GM21786 (cell line): ENCODE results near the gene MAP3K9.
"Not testable (repeated sequence)": the region's sequence is repeated elsewhere in the genome, so short reads cannot be mapped to it uniquely, and the experiment has no call there.

ENCODE experiments used
- ATAC-seq: cut with Tn5 transposase; IDR thresholded peaks from one replicate; pipeline ENCODE4 v1.9.1; 2021; ENCODE audit not compliant: unreplicated experiment

MAP3K9 gene

GRCh38 chr14:70726651-70727375 lies 82.5 kb downstream of the MAP3K9 start:
- ATAC-seq: no peak

DNA sequence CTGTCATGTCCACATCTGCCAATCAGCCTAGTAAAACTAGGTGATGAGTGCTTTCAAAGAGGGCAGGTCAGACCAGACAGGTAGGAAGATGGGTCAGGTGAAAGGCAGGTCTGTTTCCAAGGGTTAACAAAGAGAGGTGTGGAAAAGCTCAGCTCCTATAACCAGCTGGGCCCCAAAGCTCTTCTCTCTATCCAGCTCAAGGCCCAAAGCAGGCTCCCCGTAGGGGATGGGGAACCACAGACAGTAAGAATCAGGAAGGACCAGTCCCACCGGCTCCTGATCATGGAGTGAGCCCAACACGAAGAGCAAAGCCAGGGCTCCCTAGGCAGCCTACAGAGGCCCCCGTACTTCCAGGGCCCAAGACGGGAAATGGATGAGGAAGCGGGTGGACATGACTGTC lies 84.4 kb downstream of the MAP3K9 start:
- no peak for ATAC-seq

DNA sequence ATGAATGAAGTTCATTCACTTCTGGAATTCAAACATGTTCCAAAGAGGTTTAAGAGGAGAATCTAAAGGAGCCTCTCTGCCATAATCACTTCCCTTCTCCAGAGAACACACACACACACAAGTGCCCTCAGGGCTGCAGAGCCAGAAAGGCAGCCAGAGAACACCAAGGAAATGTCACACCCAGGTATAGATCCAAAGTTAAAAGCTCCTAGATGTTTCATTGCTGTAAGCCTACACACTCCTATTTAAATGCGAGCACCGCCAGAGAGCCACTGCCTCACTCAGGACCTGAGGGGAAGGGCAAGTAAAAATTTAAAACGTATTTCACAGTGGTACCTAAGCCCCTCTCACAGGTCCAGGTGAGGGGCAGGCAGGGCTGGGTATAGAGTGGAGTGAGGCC lies 85.2 kb downstream of the MAP3K9 start:
- ATAC-seq: no peak

DNA sequence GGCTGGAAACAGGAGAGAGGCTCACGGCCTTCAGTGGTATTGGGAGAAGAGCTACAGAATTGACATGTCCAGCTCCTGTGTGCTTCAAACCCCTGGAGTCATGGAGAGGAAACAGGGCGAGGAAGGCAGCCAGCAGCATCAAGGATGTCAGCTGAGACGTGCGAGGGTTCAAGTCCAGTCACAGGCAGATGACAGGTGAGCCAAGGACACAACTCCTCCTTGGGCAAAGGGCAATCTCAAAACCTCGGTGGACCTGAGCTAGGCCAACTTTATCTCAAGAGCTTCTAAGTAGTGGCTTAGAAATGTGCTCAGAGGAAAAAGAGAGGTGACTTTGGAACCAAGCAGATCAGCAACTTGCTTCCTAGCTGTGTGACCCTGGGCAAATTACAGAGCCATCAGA lies 86.0 kb downstream of the MAP3K9 start:
- no peak for ATAC-seq

GRCh38 chr14:70722418-70722817 lies 86.9 kb downstream of the MAP3K9 start:
- no peak for ATAC-seq

- ATAC-seq: no peak
Observed at GRCh38 chr14:70721542-70721941, 87.8 kb downstream of the MAP3K9 start.

DNA sequence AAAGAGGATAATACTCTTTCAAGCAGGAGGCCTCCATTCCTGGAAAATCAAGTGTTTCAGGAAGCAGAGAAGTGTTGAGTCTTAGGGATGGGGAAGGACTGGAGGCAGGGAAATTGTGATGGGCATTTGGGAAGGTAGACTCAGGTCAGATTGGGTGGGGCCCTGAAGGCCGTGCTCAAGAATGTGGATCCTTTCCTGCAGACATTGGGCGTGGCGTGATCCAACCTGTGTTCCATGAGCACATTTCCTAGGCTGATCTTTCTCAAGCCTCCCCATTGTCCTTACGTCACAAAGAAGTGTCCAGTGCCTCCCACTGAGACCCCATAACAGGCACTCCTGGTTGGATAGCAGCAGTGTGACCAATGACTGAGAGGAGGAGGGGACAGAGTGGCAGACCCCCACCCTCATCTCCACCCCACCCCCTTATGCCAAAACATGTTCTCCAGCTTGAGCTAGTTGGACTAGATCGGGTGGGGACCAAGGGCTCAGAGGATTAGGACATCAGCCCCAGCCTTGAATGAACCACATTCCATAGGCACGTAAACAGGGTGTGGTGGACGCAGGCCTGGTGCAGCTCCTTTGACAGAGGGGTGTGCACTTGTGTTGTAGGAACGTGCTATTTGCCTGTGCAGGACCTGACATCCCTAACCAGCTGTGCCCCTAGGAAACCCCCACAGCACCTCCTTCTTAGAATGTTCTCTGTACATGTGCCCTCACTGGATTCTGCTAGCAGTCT lies 90.8 kb downstream of the MAP3K9 start:
- no peak for ATAC-seq

GRCh38 chr14:70716958-70717357 lies 92.4 kb downstream of the MAP3K9 start:
- no peak for ATAC-seq

GRCh38 chr14:70716483-70716882 lies 92.8 kb downstream of the MAP3K9 start:
- no peak for ATAC-seq

- no peak for ATAC-seq
Observed at GRCh38 chr14:70714055-70714550, 95.2 kb downstream of the MAP3K9 start.

DNA sequence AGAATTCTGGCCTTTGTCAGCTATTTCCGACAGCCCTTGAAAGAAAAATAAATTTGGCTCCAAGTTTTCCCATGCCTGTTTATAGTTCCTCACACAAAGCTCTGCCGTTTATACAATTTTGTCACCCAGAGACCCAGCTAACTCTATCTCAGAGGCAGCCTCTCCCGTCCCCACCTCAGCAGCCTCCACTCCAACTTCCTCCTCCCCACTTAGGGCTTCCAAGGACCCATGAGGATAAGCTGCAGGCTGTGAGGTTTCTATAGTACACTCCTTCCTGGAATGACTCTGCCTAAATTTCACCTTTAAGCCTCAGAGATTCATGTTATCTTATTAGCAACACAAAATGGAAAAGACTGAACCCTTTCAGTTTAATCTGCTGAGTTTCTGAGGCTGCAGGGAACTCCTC lies 95.8 kb downstream of the MAP3K9 start:
- ATAC-seq: no peak

GRCh38 chr14:70713096-70713495 lies 96.2 kb downstream of the MAP3K9 start:
- no peak for ATAC-seq

GRCh38 chr14:70711451-70711850 lies 97.9 kb downstream of the MAP3K9 start:
- no peak for ATAC-seq

GRCh38 chr14:70709726-70710382 lies 99.5 kb downstream of the MAP3K9 start:
- ATAC-seq: no peak

DNA sequence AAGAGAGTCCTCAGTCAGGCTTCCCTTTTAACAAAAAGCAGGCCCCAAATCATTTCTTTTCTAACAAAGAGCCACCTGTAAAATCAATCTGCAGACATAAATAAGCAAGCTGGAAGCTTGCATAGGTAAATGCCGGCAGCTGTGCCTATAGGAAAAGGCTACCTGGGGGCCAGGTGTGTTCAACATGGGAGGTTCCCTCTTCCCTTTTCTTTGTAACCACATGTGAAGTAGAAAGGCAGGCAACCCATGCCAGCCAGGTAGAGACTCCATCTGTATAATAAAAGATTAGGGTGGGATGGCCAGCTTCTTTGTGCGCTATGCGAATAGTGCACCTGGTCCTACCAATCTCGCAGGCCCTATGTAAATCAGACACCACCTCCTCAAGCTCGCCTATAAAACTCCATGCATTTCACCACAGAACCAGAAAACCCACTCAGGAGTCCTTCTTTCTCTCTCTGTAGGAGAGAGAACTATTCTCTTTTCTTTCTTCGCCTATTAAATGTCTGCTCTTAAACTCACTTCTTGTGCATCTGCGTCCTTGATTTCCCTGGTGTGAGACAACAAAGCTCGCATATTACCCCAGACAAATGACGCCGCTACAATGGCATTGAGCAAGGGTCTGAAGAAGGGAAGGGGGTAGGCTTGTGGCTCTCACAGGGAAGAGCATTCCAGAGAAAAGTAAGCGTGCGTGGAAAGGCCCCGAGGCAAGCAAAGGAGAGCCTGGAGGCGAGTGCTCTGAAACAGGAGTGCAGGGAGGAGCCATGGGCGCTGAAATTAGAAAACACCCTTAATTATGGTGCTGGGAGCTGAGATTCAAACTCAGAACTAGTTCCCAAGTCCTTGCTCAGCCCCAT lies 100.4 kb downstream of the MAP3K9 start:
- no peak for ATAC-seq

DNA sequence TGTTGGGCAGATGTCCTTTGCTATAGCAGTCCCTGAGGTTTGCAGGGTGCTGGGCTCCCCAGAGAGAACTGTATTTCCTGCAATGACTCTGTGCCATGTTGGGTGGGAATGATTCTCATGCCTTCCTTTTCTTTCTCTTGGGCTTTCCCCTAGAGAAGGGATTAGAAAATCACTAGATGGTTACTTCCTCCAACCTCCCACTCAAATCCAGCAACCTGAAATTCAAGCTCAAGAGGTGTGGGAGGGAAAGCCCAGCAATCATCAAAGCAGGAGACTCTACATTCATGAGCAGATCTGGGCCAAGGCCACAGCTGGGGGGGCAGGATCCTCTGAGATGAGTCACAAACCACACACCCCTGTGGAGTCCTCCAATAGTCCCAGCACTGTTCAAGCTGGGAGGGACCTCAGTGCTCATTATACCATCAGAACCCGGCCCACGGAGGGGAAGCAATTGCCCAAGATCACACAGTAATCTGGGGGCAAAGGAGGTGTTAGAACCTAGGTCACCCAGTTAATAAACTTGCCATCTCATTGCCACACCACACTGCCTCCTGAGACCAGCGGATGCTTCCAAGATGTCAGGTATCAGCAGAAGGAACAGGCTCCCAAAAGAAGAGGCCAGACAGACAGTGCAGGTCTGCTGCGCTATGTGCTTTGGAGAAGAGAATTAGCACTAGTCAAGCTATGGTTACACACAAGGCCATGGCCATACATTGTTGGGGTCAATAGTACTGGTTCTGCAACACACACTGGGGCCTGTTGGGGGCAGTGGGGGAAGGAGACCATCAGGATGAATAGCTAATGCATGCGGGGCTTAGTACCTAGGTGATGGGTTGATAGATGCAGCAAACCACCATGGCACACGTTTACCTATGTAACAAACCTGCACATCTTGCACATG lies 101.9 kb downstream of the MAP3K9 start:
- peak; percentile 87 for ATAC-seq

DNA sequence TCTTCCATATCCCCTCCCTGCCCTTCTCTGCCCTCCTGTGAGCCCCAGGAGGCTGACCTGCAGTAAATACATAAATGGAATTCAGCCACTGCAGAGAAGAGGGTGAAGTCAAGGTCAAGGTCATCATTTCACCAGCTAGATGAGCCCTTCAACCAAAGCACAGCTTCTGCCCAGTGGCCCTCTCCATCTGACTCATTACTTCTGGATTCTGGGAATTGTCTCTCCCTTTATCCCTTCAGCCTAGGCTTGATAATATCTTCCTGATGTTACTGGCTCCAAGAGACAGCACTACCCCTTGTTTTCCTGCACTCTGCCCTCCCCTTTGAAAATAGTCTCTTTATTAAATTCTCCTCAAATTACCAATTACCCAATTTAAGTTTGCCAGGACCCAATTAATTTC lies 103.1 kb downstream of the MAP3K9 start:
- ATAC-seq: no peak

GRCh38 chr14:70704960-70705359 lies 104.4 kb downstream of the MAP3K9 start:
- no peak for ATAC-seq

DNA sequence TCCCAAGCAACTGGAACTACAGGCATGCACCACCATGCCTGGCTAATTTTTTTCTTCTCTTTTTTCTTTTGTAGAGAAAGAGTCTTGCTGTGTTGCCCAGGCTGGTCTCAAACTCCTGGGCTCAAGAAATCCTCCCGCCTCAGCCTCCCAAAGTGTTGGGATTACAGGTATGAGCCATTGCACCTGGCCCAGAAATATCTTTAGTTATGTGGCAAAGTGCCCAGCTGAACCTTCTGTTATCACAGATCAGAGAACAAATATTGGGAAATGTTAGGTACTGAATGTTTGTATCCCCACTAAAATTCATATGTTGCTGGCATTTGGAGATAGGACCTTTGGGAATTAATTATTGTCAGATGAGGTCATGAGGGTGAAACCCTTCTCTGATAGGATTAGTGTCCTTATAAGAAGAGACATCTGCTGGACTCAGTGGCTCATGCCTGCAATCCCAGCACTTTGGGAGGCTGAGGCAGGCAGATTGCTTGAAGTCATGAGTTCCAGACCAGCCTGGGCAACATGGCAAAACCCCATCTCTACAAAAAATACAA lies 105.6 kb downstream of the MAP3K9 start:
- not testable (repeated sequence) for ATAC-seq

- ATAC-seq: no peak
Observed at GRCh38 chr14:70702161-70702560, 107.2 kb downstream of the MAP3K9 start.
